Measurements from ENCODE around the gene CYP24A1. TPM values are rescaled to one million over a fixed set of nuclear protein-coding genes. Genes with fewer than 3 reads are reported as not detected.

The CYP24A1 gene
- polyA plus RNA-seq, 1 donor from 2014 or later = 0.12 TPM

- Histone ChIP-seq H3F3A (ENCODE audit: insufficient read depth, low read length, poor library complexity, severe bottlenecking) (no peaks in the 10 kb centered on the region), H3K9ac (ENCODE audit: low read length) (no peak overlapping the region), H3K4me3 (ENCODE audit: low read length) (no peak overlapping the region), H3K9me3 (ENCODE audit: low read length) (no peaks in the 10 kb centered on the region), H3K79me2 (replicated peaks; ENCODE audit: insufficient read depth, low read length) (peaks cover 3% of the 10 kb centered on the region), H4K20me1 (ENCODE audit: insufficient read depth) (no peaks in the 10 kb centered on the region), H3K4me2 (ENCODE audit: low read length) (no peak overlapping the region), H3K9me2 (ENCODE audit: insufficient read depth, low read length) (no peaks in the 10 kb centered on the region), H3K27ac (ENCODE audit: low read length) (no peak overlapping the region), H2AFZ (ENCODE audit: low read depth, low read length) (no peak overlapping the region), H3K36me3 (ENCODE audit: insufficient read depth, low read length) (no peaks in the 10 kb centered on the region), H3K27me3 (ENCODE audit: insufficient read depth, low read depth, low read length) (no peaks in the 10 kb centered on the region)
- TF ChIP-seq POLR2AphosphoS5 (IDR thresholded peaks at IDR 0.05) (no peak), SMC3 (conservative IDR thresholded peaks at IDR 0.05; ENCODE audit: poor library complexity) (no peak), MXI1 (conservative IDR thresholded peaks at IDR 0.05; ENCODE audit: poor library complexity, severe bottlenecking) (no peak), RAD21 (conservative IDR thresholded peaks at IDR 0.05) (no peak), CTCF (IDR thresholded peaks at IDR 0.05; ENCODE audit: poor library complexity, severe bottlenecking) (no peak), REST (IDR thresholded peaks at IDR 0.05; ENCODE audit: borderline replicate concordance) (no peak), EP300 (conservative IDR thresholded peaks at IDR 0.05; ENCODE audit: poor library complexity, severe bottlenecking) (no peak), TAF1 (IDR thresholded peaks at IDR 0.05; ENCODE audit: low read depth) (no peak), EZH2 (IDR thresholded peaks at IDR 0.05; ENCODE audit: borderline replicate concordance, insufficient read depth, low read length, poor library complexity, severe bottlenecking) (no peak)
Observed at GRCh38 chr20:54203281-54203680, 29.5 kb upstream of the CYP24A1 start.

- no peaks in the 10 kb centered on the region for H3K36me3 ChIP-seq (ENCODE audit: insufficient read depth, low read length)
- H3K27ac ChIP-seq (ENCODE audit: low read length) = no peak overlapping the region
- H3K27me3 ChIP-seq (ENCODE audit: insufficient read depth, low read depth, low read length) = no peaks in the 10 kb centered on the region
- H2AFZ ChIP-seq (ENCODE audit: low read depth, low read length) = no peak overlapping the region
- no peak overlapping the region for H3K4me3 ChIP-seq (ENCODE audit: low read length)
- H3K79me2 ChIP-seq (replicated peaks; ENCODE audit: insufficient read depth, low read length) = no peaks in the 10 kb centered on the region
- no peak overlapping the region for H3K4me2 ChIP-seq (ENCODE audit: low read length)
- no peaks in the 10 kb centered on the region for H3K9me3 ChIP-seq (ENCODE audit: low read length)
- no peaks in the 10 kb centered on the region for H3K9me2 ChIP-seq (ENCODE audit: insufficient read depth, low read length)
- H3F3A ChIP-seq (ENCODE audit: insufficient read depth, low read length, poor library complexity, severe bottlenecking) = no peaks in the 10 kb centered on the region
- H4K20me1 ChIP-seq (ENCODE audit: insufficient read depth) = no peaks in the 10 kb centered on the region
- TF ChIP-seq CTCF (IDR thresholded peaks at IDR 0.05; ENCODE audit: poor library complexity, severe bottlenecking) (no peak), REST (IDR thresholded peaks at IDR 0.05; ENCODE audit: borderline replicate concordance) (no peak), MXI1 (conservative IDR thresholded peaks at IDR 0.05; ENCODE audit: poor library complexity, severe bottlenecking) (no peak), EZH2 (IDR thresholded peaks at IDR 0.05; ENCODE audit: borderline replicate concordance, insufficient read depth, low read length, poor library complexity, severe bottlenecking) (no peak), TAF1 (IDR thresholded peaks at IDR 0.05; ENCODE audit: low read depth) (no peak)
- H3K9ac ChIP-seq (ENCODE audit: low read length) = no peak overlapping the region
Observed at GRCh38 chr20:54201268-54201846, 27.6 kb upstream of the CYP24A1 start.
